Jurkat, Clone E6-1 (cell line): ENCODE results near the gene IRS2. TPM values are rescaled to one million over a fixed set of nuclear protein-coding genes. Genes with fewer than 3 reads are reported as not detected.
"Not testable (repeated sequence)": the region's sequence is repeated elsewhere in the genome, so short reads cannot be mapped to it uniquely, and the experiment has no call there.

ENCODE experiments used
- DNase-seq: peaks from one replicate; pipeline ENCODE4 v3.0.0-alpha.2; 2011; ENCODE audit warnings: low read depth, low spot score
- H3K4me3 ChIP-seq: 2 replicates; pipeline ENCODE4 v1.5.1; 2011; ENCODE audit warnings: mild to moderate bottlenecking, low read length, control low read depth, moderate library complexity
- polyA plus RNA-seq: library from polyadenylated mRNA; unstranded; fragments of >200 nt; gene quantifications from one replicate; pipeline ENCODE4 v1.2.1, GENCODE V29; 2012; ENCODE audit warnings: missing spikeins; ENCODE audit not compliant: insufficient read length, insufficient read depth

The IRS2 gene, protein sequence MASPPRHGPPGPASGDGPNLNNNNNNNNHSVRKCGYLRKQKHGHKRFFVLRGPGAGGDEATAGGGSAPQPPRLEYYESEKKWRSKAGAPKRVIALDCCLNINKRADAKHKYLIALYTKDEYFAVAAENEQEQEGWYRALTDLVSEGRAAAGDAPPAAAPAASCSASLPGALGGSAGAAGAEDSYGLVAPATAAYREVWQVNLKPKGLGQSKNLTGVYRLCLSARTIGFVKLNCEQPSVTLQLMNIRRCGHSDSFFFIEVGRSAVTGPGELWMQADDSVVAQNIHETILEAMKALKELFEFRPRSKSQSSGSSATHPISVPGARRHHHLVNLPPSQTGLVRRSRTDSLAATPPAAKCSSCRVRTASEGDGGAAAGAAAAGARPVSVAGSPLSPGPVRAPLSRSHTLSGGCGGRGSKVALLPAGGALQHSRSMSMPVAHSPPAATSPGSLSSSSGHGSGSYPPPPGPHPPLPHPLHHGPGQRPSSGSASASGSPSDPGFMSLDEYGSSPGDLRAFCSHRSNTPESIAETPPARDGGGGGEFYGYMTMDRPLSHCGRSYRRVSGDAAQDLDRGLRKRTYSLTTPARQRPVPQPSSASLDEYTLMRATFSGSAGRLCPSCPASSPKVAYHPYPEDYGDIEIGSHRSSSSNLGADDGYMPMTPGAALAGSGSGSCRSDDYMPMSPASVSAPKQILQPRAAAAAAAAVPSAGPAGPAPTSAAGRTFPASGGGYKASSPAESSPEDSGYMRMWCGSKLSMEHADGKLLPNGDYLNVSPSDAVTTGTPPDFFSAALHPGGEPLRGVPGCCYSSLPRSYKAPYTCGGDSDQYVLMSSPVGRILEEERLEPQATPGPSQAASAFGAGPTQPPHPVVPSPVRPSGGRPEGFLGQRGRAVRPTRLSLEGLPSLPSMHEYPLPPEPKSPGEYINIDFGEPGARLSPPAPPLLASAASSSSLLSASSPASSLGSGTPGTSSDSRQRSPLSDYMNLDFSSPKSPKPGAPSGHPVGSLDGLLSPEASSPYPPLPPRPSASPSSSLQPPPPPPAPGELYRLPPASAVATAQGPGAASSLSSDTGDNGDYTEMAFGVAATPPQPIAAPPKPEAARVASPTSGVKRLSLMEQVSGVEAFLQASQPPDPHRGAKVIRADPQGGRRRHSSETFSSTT (N-terminal part only)
- 1.0 TPM for polyA plus RNA-seq

DNA sequence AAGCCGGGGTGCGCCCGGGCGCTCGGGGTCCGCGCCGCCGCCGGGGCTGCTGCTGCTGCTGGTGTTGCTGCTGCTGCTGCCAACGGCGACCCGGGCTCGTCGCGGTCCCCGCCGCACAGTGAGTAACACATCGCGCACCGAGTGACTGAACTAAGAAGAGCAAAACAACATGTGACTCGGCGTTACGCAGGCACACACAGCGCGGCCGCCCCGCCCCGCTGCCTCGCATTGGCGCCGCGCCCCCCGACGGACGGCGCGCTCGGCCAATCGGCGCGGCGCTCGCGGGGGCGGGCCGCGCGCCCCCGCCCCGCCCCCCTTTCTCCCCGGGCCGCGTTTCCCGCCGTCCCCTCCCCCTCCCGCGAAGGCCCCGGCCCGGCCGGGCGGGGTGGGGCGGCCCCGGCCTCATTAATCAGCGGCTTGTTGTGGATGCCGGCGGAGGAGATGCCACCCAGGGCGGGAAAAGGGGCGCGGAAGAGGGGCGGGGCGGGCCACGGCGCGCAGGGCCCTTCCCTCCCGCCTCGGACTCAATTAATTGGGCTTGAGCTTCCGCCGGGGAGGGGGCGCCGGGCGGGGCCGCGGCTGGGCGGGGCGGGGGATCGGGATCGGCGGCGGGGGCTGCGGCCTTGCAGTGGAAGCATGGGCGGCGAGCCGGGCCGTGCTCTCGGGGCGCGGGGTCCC is at the start of gene IRS2:
IRS2 (minus strand) TSS at position 127 of the 678 bp plus-strand sequence. CDS start 530 bp downstream, outside the sequence.
- H3K4me3 ChIP-seq = peak within 1 kb of the TSS; percentile 55
- peak; percentile 78 for DNase-seq

DNA sequence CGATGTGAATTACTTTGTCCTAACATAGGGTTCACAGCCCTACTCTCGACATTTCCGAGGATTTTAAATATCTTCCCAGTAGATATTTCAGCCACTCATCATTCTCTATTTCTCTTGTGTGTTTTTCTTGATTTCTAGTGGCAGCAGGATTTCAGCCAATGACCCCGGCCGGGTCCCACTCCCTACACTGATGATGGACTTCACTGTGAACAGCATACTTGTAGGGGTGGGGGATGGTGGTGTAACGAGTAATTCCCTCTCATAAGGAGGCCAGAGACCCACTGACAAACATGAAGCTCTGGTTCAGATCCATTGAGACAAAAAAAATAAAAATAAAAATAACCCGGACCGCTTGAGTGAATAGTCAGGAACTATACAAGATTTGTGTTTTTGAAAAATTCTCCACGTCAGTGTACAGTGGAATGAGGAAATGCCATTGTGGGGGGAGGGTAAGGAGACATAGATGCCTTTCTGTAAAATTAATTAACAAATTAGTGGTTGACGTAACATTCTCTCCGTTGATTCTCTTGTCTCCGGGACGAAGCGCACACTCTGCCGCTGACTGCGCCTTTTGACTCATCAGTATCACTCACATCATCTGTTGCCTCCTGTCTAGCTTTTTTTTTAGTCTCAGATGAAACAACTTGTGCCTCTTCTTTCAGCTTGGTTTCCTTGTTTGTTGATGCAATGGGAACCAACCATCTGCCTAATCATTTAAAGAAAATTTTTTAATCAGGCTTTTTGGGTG is 48.8 kb upstream of the IRS2 start:
- no peak overlapping the region for H3K4me3 ChIP-seq
- no peak for DNase-seq

DNA sequence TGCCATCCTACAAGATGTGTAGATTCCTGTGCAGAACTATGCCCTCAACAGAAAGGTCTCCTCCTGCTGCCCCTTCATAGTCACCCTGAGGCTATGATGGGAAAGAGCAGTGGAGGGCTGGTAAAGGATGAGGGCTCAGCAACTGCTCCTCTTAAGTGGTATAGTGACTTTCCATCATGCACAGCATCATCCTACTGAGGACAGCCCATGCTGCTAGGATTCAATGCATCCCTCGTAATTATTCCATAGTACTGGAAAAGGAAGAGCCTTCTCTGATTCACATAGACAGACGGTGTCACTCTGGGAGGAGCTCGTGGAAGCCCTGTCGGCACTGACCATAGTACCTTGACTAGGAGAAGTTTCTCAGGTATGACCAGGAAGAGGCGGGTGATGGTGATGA is 47.6 kb upstream of the IRS2 start:
- no peak overlapping the region for H3K4me3 ChIP-seq
- no peak for DNase-seq

DNA sequence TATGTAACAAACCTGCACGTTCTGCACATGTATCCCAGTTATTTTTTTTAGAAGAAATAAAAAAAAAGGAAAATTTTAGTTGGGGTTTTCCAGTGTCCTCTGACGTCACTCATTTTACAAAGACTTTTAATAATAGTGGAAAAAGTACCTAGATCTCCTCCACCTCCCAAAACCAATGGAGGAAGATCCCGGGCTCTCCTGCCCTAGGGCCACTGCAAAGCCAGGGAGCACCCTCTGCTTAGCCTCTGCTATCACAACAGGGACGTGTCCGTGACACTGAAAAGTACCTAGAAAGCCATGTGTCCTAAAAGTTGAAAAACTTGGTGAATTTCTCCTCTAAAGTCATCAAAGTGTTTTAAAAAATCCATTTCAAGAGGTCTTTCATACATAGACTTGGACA is 46.7 kb upstream of the IRS2 start:
- no peak overlapping the region for H3K4me3 ChIP-seq
- DNase-seq = no peak

DNA sequence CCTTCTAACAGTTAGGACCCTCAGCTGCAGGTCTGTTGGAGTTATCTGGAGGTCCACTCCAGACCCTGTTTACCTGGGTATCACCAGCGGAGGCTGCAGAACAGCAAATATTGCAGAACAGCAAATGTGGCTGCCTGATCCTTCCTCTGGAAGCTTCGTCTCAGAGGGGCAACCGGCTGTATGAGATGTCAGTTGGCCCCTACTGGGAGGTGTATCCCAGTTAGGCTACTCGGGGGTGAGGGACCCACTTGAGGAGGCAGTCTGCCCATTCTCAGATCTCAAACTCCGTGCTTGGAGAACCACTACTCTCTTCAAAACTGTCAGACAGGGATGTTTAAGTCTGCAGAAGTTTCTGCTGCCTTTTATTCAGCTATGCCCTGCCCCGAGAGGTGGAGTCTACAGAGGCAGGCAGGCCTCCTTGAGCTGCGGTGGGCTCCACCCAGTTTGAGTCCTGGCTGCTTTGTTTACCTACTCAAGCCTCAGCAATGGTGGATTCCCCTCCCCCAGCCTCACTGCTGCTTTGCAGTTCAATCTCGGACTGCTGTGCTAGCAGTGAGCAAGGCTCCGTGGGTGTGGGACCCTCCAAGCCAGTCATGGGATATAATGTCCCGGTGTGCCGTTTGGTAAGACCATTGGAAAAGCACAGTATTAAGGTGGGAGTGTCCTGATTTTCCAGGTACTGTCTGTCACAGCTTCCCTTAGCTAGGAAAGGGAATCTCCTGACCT is 42.4 kb upstream of the IRS2 start:
- not testable (repeated sequence) for H3K4me3 ChIP-seq, DNase-seq

DNA sequence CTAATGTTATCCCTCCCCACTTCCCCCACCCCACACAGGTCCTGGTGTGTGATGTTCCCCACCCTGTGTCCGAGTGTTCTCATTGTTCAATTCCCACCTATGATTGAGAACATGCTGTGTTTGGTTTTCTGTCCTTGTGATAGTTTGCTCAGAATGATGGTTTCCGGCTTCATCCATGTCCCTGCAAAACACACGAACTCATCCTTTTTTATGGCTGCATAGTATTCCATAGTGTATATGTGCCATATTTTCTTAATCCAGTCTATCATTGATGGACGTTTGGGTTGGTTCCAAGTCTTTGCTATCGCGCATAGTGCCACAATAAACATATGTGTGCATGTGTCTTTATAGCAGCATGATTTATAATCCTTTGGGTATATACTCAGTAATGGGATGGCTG is 36.8 kb upstream of the IRS2 start:
- not testable (repeated sequence) for DNase-seq, H3K4me3 ChIP-seq

DNA sequence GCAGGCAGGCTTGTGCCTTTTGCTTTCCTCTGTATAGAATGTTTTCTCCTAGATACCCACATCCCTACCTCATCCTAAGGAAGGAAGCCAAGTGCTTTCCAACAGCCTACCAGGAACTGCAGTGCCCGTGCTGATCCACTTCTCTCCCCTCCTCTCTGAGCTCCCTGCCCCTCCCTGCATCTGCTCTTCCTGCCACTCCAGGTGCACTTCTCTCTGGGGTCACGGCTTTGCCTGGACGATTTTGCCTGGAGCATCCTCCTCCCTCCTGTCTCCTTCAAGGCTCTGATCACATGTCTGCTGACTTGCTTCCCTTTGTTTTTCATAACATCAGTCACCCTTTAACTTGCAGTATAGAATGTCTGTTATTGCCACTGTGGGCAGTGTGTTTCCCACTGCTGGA is 34.7 kb upstream of the IRS2 start:
- DNase-seq = no peak
- no peak overlapping the region for H3K4me3 ChIP-seq

DNA sequence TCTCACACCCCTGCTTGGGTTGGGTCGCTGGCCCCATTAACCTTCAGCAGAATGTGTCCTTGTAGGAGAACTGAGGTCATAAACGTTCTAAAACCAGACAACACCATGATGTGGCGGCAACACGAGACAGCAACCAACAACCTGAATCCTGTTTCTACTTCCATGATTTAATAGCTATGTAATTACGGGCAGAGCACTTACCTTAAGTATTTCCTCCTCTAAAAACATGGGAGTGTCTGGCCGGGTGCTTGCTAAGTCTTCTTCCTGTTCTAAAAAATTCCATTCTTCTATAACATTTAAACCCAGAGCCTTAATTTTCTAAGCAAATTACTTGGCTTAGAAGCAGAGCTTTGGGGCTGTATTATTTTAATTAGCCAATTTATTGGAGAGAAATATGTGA is 33.5 kb upstream of the IRS2 start:
- no peak for DNase-seq
- H3K4me3 ChIP-seq = no peak overlapping the region

DNA sequence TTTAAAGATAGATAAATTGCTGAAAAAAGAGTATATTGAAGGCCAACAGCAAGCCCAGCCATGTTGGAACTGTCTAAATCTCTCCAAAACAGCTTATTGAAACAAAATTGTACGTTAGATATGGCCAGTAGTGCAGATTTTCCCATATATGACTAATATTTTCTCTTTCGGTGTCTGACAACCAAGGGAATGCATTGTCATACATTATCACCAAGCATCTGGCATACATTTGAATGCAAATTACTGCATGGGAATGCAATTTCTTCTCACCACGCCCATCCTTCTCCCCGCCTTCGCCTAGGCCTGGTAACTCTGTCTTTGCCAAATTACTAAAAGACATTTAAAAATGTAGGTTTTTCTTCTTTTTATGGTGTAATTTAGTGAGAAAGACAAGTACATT is 32.5 kb upstream of the IRS2 start:
- no peak for DNase-seq

DNA sequence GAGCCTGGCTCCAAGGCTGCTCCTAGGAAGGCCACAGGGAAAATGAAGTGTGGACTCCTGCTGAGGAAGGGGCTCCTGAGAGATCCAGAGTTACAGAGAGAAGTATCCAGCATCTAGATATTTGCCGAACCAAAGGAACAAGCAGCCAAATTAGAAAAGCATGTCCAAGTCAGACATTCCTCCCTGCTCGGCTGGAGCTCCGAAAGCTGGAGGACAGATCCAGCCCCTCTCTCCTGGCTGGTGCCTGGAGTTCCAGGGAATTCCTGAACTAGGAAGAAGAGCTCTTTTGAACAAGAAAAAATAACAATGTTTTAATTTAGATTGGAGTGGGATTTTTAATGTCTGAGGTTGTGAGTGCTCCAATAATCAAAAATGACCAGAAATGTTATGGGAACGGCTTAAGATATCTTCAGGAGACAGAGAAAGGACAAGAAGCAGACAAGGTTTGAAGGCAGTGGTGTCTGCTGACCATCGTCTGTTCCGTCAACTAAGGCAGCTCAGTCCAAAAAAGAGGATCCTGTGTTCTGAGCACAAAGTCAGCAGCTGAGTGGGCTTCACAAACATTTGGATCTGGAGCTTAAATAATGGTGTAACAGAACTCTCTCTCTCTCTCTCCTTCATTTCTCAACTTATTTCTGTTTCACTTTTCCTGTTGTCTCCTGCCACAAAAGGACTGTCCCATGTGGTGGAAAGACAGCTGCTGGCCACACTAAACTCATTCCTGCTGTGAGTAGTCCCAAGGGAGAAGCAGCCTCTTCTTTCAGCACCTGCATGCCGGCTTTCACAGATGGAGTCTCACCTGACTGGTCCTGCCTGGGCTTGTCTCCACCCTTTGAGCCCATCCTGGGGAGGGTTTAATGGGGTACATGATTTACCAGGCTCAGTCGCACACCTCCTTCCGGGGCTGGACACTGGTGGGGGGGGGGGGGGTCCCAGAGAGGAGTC is 31.5 kb upstream of the IRS2 start:
- no peak overlapping the region for H3K4me3 ChIP-seq

More for the DNA sequence above, 32.5 kb upstream of the IRS2 start:
- H3K4me3 ChIP-seq = no peak overlapping the region

DNA sequence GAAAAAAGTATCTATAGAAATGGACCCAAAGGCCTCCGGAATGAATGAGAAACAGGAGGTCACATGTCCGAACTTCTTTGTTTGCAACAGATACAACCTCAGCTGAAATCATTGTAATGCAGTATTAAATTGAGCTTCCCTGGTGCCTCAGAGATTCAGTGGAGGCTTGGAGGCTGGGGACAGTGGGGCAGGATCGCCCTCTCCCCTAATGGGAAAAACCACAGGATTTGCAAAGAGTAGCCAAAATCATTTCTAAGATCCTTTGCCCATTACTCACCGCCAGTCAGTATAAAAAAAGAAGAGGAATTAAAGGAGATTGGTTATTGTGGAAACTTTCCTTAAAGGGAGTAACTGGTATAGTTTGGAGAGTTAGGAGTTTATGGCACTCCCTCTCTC is 30.4 kb upstream of the IRS2 start:
- no peak overlapping the region for H3K4me3 ChIP-seq
- DNase-seq = no peak

More for the DNA sequence above, 31.5 kb upstream of the IRS2 start:
- DNase-seq = no peak

DNA sequence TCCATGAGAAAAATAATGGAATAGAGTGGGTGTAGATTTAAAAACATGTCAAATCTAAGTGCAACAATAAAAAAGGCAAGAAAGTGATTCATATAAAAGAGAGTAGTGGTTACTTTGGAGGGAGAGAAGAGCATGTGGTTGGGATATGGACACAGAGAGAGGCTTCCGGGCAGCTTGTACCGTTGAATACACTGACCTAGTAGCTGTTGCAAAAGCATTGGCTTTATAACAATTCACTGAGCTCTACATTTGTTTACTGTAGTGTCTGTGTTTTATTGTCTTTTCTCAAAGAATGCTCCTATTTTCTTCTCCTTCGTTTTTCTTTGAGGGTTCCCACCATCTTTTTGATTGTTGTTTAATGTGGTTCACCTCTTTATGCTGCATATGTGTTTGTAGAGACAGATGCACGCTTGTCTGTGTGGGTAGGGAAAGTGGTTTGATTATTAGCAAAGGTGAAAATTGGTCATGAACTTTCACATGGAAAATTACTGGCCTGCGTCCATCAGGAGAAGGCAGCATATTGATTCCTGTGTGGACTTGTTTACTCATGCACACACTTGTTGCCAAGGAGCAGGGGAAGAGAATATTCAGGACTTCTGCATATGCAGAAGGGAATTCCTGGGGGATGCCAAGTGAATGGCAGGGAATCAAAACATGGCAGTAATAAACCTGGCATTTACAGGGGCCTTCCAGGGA is 29.9 kb upstream of the IRS2 start:
- H3K4me3 ChIP-seq = no peak overlapping the region
- DNase-seq = no peak

DNA sequence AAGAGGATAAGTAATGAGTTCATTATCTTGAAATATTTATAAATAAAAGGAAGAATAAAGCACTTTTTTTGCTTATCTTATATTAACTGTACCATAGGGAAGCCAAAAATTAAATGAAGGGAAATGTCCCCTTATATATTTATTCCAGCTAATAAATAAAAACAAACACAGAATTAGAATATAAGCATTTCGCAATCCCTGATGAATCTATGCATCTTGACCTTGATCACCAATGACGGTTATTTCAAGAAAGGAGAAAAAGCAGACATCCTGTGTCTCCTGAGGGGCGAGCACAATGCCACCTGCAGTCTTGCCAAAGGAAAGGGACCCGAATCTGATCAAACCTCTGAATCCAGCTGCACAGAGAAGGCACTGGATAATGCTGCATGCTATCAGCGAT is 29.3 kb upstream of the IRS2 start:
- no peak for DNase-seq
- H3K4me3 ChIP-seq = no peak overlapping the region

DNA sequence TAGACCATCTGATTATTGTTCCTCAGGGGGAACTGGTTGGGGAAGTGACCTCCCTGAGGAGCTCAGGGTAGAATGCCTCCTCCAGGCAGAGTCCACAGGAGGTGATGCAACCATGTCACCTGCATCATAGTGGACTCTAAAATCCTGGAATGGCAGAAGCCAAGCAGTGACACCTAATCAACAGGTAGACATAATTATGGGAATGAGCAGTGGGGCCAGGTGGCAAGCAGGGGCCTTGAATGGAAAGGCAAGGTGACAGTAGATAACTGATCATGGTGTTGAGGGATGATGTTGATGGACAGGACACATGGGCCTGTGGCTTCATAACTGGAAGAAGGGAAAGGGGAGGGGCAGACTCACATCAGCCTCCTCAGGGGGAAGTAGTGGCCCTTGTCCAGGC is 27.3 kb upstream of the IRS2 start:
- no peak for DNase-seq
- no peak overlapping the region for H3K4me3 ChIP-seq

DNA sequence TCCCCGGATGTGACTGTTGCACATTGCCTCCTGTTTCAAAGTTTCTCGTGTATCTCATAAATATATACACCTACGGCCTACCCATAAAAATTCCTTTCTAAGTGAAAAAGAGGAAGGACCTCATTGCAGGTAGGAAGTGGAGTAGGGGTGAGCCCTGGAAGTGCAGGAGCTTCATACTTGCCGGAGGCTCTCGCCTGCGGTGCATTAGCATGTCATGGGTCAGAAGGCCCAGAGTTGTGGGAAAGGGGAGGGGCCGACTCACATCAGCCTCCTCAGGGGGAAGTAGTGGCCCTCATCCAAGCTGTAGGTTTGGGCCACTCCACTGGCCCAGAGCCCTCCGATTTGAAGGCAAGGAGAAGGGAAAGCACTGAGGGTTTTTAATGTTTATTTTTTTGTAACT is 26.0 kb upstream of the IRS2 start:
- no peak for DNase-seq
- no peak overlapping the region for H3K4me3 ChIP-seq
